ENCODE results near the gene TMEM98.
A peak's percentile ranks its signal among the peaks of the same experiment; 100 is the strongest.
"Not testable (repeated sequence)": the region's sequence is repeated elsewhere in the genome, so short reads cannot be mapped to it uniquely, and the experiment has no call there.

The TMEM98 gene

DNA sequence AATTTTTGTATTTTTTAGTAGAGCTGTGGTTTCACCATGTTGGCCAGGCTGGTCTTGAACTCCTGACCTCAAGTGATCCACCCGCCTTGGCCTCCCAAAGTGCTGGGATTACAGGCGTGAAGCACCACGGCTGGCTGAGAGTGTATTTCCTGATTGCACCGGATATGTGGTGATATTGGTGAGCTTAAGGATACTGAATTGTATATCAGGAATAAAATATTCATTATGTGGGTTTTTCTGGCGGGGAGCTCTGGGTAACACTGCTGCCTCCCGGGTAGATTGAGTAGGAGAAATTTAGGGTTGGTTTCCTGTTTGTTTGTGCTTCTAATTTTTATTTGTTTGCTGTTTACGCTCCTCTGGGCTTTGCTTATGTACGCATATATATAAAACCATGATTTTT lies 7.7 kb upstream of the TMEM98 start:
- no peaks in the 10 kb centered on the region for H3K9me3 Mint-ChIP-seq
- no peak overlapping the region for H3K27ac Mint-ChIP-seq
- H3K4me1 Mint-ChIP-seq (ENCODE audit: low read depth in 2 of 2): peaks cover 0 to 7% of the 10 kb centered on the region in 2 donors
- H3K4me3 Mint-ChIP-seq: no peak overlapping the region
- DNase-seq (no peak), ATAC-seq (replicated peaks) (no peak)
- peaks cover 0 to under 1% of the 10 kb centered on the region in 2 donors for H3K27me3 Mint-ChIP-seq
- H3K36me3 Mint-ChIP-seq (ENCODE audit: insufficient read depth): no peaks in the 10 kb centered on the region

DNA sequence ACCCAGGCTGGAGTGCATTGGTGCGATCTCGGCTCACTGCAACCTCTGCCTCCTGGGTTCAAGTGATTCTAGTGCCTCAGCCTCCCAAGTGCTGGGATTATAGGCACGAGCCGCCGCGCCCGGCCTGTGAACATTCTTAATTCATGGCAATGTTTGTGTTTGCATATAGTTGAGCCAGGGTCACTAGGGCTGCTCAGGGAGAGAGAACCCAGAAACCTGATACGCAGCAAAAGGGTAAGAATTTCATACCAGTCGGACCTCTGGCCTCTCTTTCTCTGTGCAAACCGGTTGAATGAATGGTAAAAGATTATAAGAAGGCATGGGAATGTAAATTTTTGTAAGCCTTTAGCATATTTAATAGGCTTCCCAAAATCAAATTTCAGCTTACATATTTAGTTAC lies 6.9 kb upstream of the TMEM98 start:
- H3K27me3 Mint-ChIP-seq: peaks cover 6 to 7% of the 10 kb centered on the region in 2 donors
- no peak overlapping the region for H3K4me3 Mint-ChIP-seq
- no peaks in the 10 kb centered on the region for H3K36me3 Mint-ChIP-seq (ENCODE audit: insufficient read depth)
- H3K9me3 Mint-ChIP-seq: no peaks in the 10 kb centered on the region
- ATAC-seq (replicated peaks) (no peak), DNase-seq (no peak)
- peaks cover 0 to 7% of the 10 kb centered on the region in 2 donors for H3K4me1 Mint-ChIP-seq (ENCODE audit: low read depth in 2 of 2)
- no peak overlapping the region for H3K27ac Mint-ChIP-seq

DNA sequence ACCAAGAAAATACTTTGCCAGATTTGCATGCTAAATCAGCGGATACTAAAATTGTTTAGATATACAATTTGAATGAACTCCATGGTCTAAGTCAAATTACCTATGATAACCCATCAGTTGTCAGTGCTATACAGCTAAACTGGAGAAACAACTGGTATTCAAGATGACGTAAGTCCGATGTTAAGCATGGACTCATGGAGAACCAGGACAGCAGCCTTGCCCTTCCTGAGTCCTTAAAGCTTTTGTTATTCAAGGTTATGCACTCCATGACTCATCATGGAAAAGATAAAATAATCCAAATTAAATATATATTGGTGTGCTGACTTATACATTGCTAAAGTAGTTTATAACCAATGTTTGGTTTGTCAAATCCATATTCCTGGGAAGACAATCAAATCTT lies 4.0 kb upstream of the TMEM98 start:
- peaks cover 21 to 22% of the 10 kb centered on the region in 2 donors for H3K27me3 Mint-ChIP-seq
- not testable (repeated sequence) for ATAC-seq (replicated peaks); DNase-seq; H3K4me3 Mint-ChIP-seq; H3K36me3 Mint-ChIP-seq (ENCODE audit: insufficient read depth); H3K27ac Mint-ChIP-seq; H3K4me1 Mint-ChIP-seq (ENCODE audit: low read depth in 2 of 2); H3K9me3 Mint-ChIP-seq

DNA sequence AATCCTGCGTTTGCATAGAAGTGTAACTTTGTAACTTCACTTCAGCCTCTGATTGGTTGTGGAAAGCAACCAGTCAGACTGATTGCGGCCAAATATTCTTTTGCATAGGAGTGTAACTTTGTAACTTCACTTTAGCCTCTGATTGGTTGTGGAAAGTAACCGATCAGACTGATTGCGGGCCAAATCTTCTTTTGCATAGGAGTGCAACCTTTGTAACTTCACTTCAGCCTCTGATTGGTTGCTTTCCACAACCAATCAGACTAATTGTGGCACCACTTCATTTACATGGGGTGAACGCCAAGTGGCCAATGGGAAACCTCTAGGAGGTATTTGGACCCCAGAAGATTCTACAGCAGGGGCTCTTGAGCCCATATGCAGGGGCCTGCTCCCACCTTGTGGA lies 1.8 kb upstream of the TMEM98 start:
- ATAC-seq (replicated peaks): no peak
- Mint-ChIP-seq H3K4me3 (no peak overlapping the region), H3K4me1 (ENCODE audit: low read depth in 2 of 2) (no peaks in the 10 kb centered on the region), H3K27me3 (peaks cover 26 to 27% of the 10 kb centered on the region in 2 donors), H3K36me3 (ENCODE audit: insufficient read depth) (no peaks in the 10 kb centered on the region), H3K27ac (no peak overlapping the region), H3K9me3 (no peaks in the 10 kb centered on the region)
- no peak for DNase-seq

DNA sequence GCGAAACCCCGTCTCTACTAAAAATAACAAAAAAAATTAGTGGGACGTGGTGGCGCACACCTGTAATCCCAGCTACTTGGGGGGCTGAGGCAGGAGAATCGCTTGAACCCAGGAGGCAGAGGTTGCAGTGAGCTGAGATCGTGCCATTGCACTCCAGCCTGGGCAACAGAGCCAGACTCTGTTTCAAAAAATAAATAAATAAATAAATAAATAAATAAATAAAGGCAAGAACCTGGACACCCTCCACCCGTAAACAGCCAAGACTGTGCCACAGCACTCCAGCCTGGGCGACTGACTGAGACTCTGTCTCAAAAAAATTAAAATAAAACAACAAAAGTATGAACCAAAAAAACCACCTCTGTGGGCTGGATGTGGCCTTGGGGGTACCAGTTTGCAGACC lies 1.2 kb upstream of the TMEM98 start:
- H3K27me3 Mint-ChIP-seq: peaks cover 32 to 33% of the 10 kb centered on the region in 2 donors
- DNase-seq; H3K27ac Mint-ChIP-seq; H3K36me3 Mint-ChIP-seq (ENCODE audit: insufficient read depth); H3K4me3 Mint-ChIP-seq; H3K9me3 Mint-ChIP-seq; ATAC-seq (replicated peaks); H3K4me1 Mint-ChIP-seq (ENCODE audit: low read depth in 2 of 2): not testable (repeated sequence)

DNA sequence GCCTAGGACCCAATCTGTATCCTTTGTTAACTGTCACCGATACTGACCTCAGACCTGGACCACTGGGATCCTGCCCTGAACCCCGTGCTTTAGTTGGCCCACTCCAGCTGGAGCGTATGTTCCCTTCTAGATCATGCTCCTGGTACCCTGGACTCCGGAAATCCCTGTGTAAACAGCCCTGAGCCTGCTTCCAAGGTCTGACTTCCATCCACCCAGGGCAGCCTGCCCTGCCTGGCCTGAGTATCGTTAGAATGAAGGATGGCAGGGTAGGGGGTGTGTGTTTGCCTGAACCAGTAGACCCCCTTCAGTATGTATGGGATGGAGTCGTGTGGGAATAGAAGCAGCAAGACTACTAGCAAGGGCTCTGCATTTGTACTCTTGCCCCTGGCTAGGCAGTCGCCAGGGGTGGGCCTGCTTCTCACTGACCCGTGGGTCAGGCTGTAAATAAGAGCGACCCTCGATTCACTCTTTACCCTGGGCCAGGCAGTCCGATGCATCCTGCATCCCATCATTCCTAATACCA lies 691 bp upstream of the TMEM98 start:
- Mint-ChIP-seq H3K4me1 (ENCODE audit: low read depth in 2 of 2) (no peaks in the 10 kb centered on the region), H3K27ac (no peak overlapping the region), H3K9me3 (no peaks in the 10 kb centered on the region), H3K4me3 (peak overlapping the region; percentile 26 to 36), H3K36me3 (ENCODE audit: insufficient read depth) (no peaks in the 10 kb centered on the region), H3K27me3 (peaks cover 32 to 34% of the 10 kb centered on the region in 2 donors)
- no peak for DNase-seq
- ATAC-seq (replicated peaks): no peak

DNA sequence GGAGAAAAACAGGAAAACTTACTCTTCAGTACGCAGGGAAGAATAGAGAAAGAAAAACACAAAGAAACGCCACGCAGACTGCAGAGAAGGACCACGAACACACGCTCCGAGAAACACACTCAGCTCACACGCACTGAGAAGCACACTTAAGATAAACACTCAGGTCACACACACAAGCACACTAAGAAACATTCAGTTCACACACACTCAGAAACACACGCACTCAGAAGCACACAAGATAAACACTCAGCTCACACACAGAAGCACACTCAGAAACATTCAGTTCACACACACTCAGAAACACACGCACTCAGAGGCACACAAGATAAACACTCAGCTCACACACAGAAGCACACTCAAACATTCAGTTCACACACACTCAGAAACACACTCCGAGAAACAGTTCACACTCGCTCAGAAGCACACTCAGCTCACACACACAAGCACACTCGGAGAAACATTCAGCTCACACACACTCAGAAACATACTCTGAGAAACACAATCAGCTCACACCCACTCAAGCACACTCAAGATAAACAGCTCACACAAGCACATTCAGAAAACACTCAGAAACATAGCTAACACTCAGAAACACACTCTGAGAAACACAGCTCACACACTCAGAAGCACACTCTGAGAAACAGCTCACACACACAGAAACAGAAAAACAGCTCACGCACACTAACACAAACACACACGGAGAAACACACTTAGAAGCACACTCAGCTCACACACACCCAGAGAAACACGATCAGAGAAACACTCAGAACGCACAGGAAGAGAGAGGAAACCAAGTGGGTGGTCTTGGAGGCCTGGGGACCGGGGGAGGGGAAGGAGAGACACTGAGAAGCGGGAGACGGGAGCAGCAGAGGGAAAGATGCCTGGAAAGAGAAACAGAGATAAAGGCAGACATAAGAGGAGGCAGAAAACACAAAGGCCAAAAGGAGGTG lies 908 bp downstream of the TMEM98 start:
- Mint-ChIP-seq H3K36me3 (ENCODE audit: insufficient read depth) (no peaks in the 10 kb centered on the region), H3K9me3 (no peaks in the 10 kb centered on the region), H3K27me3 (peaks cover 40 to 47% of the 10 kb centered on the region in 2 donors), H3K4me3 (no peak overlapping the region), H3K4me1 (ENCODE audit: low read depth in 2 of 2) (no peaks in the 10 kb centered on the region), H3K27ac (no peak overlapping the region)
- no peak for DNase-seq
- no peak for ATAC-seq (replicated peaks)

DNA sequence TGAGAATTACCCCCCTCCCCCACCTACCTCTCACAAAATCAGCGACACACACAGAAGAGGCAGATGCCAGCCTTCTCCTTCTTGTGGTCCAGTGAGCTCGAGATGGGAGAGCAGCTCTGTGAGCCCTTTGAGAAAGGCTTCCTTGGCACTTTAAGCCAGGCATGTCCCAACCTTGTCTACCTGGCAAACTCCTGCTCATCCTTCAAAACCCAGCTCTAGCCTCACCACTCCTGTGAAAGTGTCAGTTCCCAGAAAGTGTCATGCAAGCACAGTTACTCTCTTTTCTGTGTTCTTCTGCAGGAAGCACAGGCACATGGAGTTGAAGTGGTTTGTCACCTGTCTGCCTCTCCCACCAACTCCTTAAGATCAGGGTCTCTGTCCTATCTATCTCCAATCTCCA lies 1.6 kb downstream of the TMEM98 start:
- no peak overlapping the region for H3K27ac Mint-ChIP-seq
- no peaks in the 10 kb centered on the region for H3K4me1 Mint-ChIP-seq (ENCODE audit: low read depth in 2 of 2)
- ATAC-seq (replicated peaks) (no peak), DNase-seq (no peak)
- peaks cover 42 to 54% of the 10 kb centered on the region in 2 donors for H3K27me3 Mint-ChIP-seq
- H3K36me3 Mint-ChIP-seq (ENCODE audit: insufficient read depth): no peaks in the 10 kb centered on the region
- H3K9me3 Mint-ChIP-seq: no peaks in the 10 kb centered on the region
- H3K4me3 Mint-ChIP-seq: no peak overlapping the region

DNA sequence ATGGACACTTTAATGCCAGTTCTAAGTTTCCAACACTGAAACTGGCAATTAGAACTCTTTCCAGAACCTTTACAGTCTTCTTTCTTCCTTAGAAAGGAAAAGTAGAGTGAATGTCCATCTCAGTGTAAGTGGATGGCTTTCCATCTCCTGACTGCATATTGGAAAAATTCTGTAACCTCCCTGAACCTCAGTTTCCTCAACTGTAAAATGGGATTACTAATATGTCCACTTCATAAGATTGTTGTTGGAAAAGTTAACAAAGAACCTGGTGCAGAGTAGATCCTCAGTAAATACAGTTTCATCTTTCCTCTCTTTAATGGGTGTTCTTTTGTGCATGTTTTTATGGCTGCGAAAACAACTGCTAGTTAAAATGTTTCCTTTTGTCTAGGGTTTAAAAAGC lies 2.6 kb downstream of the TMEM98 start:
- no peak for ATAC-seq (replicated peaks)
- no peaks in the 10 kb centered on the region for H3K4me1 Mint-ChIP-seq (ENCODE audit: low read depth in 2 of 2)
- no peak for DNase-seq
- no peaks in the 10 kb centered on the region for H3K9me3 Mint-ChIP-seq
- H3K27ac Mint-ChIP-seq: no peak overlapping the region
- H3K36me3 Mint-ChIP-seq (ENCODE audit: insufficient read depth): no peaks in the 10 kb centered on the region
- no peak overlapping the region for H3K4me3 Mint-ChIP-seq
- H3K27me3 Mint-ChIP-seq: peaks cover 41 to 60% of the 10 kb centered on the region in 2 donors

DNA sequence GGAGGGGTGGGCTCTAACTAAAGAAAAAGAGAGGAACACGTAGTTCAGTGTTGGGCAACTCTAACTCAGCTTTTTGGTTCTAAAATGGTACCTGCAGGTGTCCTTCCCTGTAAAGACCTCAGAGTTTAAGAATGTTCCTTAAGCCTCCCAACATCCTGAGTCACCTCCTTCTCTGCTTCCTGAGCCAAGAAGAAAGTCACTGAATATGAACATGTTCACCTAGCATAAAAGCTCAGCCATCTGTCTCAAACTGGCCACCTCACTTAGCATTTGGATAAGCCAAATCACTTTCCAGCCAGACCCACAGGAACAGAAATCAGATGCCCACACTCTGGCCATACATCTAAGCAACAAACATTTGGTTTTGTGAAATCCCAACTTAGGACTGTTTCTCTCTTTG lies 3.7 kb downstream of the TMEM98 start:
- Mint-ChIP-seq H3K27ac (no peak overlapping the region), H3K4me3 (no peak overlapping the region), H3K27me3 (peaks cover 37 to 60% of the 10 kb centered on the region in 2 donors), H3K9me3 (no peaks in the 10 kb centered on the region), H3K36me3 (ENCODE audit: insufficient read depth) (no peaks in the 10 kb centered on the region), H3K4me1 (ENCODE audit: low read depth in 2 of 2) (no peaks in the 10 kb centered on the region)
- DNase-seq (no peak), ATAC-seq (replicated peaks) (no peak)

DNA sequence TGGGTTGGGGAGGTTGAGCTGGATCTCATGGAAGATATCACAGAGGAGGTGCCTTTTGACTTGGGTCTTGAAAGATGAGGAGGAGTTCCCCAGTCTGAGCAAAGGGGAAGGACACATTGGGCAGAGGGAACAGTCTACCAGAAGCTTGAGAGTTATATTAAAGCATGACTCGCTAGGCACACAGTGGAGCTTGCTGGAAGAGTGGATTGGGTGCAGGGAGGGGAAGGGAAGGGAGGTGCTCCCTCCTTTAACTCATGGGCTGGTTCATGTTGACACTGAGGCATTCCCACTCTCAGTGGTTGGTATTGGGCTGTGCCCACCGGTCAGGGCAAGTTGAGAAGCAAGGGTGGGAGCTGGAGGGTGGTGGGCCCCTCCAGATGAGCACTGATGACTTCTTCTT lies 5.9 kb downstream of the TMEM98 start:
- no peak overlapping the region for H3K27ac Mint-ChIP-seq
- peaks cover 44 to 67% of the 10 kb centered on the region in 2 donors for H3K27me3 Mint-ChIP-seq
- DNase-seq (no peak), ATAC-seq (replicated peaks) (no peak)
- peaks cover 0 to 3% of the 10 kb centered on the region in 2 donors for H3K4me1 Mint-ChIP-seq (ENCODE audit: low read depth in 2 of 2)
- no peak overlapping the region for H3K4me3 Mint-ChIP-seq
- H3K36me3 Mint-ChIP-seq (ENCODE audit: insufficient read depth): no peaks in the 10 kb centered on the region
- H3K9me3 Mint-ChIP-seq: no peaks in the 10 kb centered on the region

DNA sequence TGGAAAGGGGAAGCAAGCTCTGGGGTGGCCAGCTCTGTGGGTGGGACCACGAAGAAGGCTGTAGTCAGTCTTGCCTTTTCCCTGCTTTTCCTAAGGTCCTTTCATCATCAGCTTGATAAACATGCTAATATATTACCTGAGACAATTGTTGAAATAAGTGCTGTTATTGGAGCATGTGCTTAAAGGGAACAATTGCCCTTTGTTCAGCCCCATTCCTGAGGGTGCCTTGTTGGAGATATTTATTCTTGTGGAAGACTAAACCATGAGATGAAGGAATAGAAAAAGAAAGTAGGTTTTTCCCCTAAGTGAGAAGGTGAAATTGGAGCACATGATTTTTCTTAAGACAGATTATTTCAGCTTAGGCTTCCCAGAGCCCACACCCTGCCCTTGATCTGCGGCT lies 7.8 kb downstream of the TMEM98 start:
- no peaks in the 10 kb centered on the region for H3K9me3 Mint-ChIP-seq
- H3K36me3 Mint-ChIP-seq (ENCODE audit: insufficient read depth): no peaks in the 10 kb centered on the region
- H3K27ac Mint-ChIP-seq: no peak overlapping the region
- H3K27me3 Mint-ChIP-seq: peaks cover 41 to 67% of the 10 kb centered on the region in 2 donors
- no peak for ATAC-seq (replicated peaks)
- no peak overlapping the region for H3K4me3 Mint-ChIP-seq
- DNase-seq: no peak
- peaks cover 0 to 3% of the 10 kb centered on the region in 2 donors for H3K4me1 Mint-ChIP-seq (ENCODE audit: low read depth in 2 of 2)

DNA sequence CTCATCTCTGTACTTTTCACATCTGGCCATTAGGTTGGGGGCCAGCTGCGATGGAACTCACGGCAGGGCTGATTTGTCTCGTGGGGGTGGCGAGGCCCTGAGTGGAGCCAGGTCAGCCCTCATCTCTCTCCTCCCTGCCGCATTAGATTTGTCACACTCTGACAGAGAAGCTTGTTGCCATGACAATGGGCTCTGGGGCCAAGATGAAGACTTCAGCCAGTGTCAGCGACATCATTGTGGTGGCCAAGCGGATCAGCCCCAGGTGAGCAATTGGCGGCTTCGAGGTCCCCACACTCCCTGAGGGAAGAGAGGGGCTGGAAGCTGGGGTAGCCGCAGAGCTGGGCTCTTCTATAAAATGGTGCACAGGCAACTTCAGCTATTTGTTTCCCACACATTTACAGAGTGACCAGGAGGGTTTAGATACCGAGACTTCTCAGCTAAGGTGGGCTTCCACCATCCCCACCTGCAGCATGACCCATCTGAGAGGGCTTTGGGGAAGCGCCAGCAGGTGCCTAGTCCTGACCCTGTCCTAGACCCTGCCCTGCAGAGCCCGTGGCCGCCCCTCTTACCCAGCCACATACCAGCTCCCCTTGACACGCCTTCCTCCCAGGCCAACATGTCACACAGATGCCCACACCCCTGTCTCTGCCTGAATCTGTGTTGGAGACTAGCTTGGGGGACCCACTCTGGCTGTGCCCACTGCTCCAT lies 8.4 kb downstream of the TMEM98 start:
- no peak overlapping the region for H3K4me3 Mint-ChIP-seq
- ATAC-seq (replicated peaks) (no peak), DNase-seq (no peak)
- peaks cover 0 to 3% of the 10 kb centered on the region in 2 donors for H3K4me1 Mint-ChIP-seq (ENCODE audit: low read depth in 2 of 2)
- H3K36me3 Mint-ChIP-seq (ENCODE audit: insufficient read depth): no peaks in the 10 kb centered on the region
- H3K27me3 Mint-ChIP-seq: peaks cover 40 to 62% of the 10 kb centered on the region in 2 donors
- H3K9me3 Mint-ChIP-seq: no peaks in the 10 kb centered on the region
- no peak overlapping the region for H3K27ac Mint-ChIP-seq

All from effector memory CD8-positive, alpha-beta T cell (primary cell).